ENCODE results near the gene PNPLA2.
A peak's percentile ranks its signal among the peaks of the same experiment; 100 is the strongest.

The PNPLA2 gene

GRCh38 chr11:831118-831864, 12.6 kb downstream of the PNPLA2 start:
- Histone ChIP-seq H3K9ac (no peak overlapping the region), H3K4me1 (ENCODE audit: low read depth, poor library complexity, severe bottlenecking) (peaks cover 60% of the 10 kb centered on the region), H3K4me2 (peak overlapping the region; percentile 69; the same call in 1 of the 2 replicates), H3K27me3 (ENCODE audit: insufficient read depth, low read depth) (peaks cover 35% of the 10 kb centered on the region), H3K36me3 (ENCODE audit: insufficient read depth) (no peaks in the 10 kb centered on the region), H3K4me3 (IDR thresholded peaks at IDR 0.05; ENCODE audit: insufficient read depth, low read depth, low read length) (no peak overlapping the region), H4K20me1 (ENCODE audit: insufficient read depth) (no peaks in the 10 kb centered on the region), H3K27ac (no peak overlapping the region), H2AFZ (ENCODE audit: low read depth) (no peak overlapping the region), H3K79me2 (ENCODE audit: insufficient read depth, low read depth) (no peaks in the 10 kb centered on the region)
- no peak for TF ChIP-seq CTCF (conservative IDR thresholded peaks at IDR 0.05; ENCODE audit: low read depth, low read length)

GRCh38 chr11:831961-832528, 13.3 kb downstream of the PNPLA2 start:
- H3K4me3 ChIP-seq (IDR thresholded peaks at IDR 0.05; ENCODE audit: insufficient read depth, low read depth, low read length), result no peak overlapping the region
- H3K79me2 ChIP-seq (ENCODE audit: insufficient read depth, low read depth), result no peaks in the 10 kb centered on the region

GRCh38 chr11:832529-833113, 13.9 kb downstream of the PNPLA2 start, which contains the start of gene CD151:
TSS of gene CD151 (plus strand) at chr11:832952. CDS start at chr11:836070, 3,118 bp downstream.
- no peaks in the 10 kb centered on the region for H3K36me3 ChIP-seq (ENCODE audit: insufficient read depth)
- H3K79me2 ChIP-seq (ENCODE audit: insufficient read depth, low read depth), result no peaks in the 10 kb centered on the region
- H3K4me3 ChIP-seq (IDR thresholded peaks at IDR 0.05; ENCODE audit: insufficient read depth, low read depth, low read length), result no peak within 1 kb of the TSS
- no peak within 1 kb of the TSS for H3K27ac ChIP-seq
- peak within 1 kb of the TSS; percentile 26; the same call in 1 of the 2 replicates for H2AFZ ChIP-seq (ENCODE audit: low read depth)
- no peak for TF ChIP-seq CTCF (conservative IDR thresholded peaks at IDR 0.05; ENCODE audit: low read depth, low read length)
- H4K20me1 ChIP-seq (ENCODE audit: insufficient read depth), result no peaks in the 10 kb centered on the region
- peak within 1 kb of the TSS; percentile 49; the same call in 1 of the 2 replicates for H3K9ac ChIP-seq
- peak within 1 kb of the TSS; percentile 68 for H3K4me2 ChIP-seq
- H3K27me3 ChIP-seq (ENCODE audit: insufficient read depth, low read depth), result peaks cover 35% of the 10 kb centered on the region
- H3K4me1 ChIP-seq (ENCODE audit: low read depth, poor library complexity, severe bottlenecking), result peaks cover 51% of the 10 kb centered on the region

More at GRCh38 chr11:831961-832528, 13.3 kb downstream of the PNPLA2 start:
- peaks cover 35% of the 10 kb centered on the region for H3K27me3 ChIP-seq (ENCODE audit: insufficient read depth, low read depth)
- TF ChIP-seq CTCF (conservative IDR thresholded peaks at IDR 0.05; ENCODE audit: low read depth, low read length), result no peak
- H3K4me2 ChIP-seq, result peak overlapping the region; percentile 66; the same call in 1 of the 2 replicates
- H3K27ac ChIP-seq, result no peak overlapping the region
- H3K4me1 ChIP-seq (ENCODE audit: low read depth, poor library complexity, severe bottlenecking), result peaks cover 54% of the 10 kb centered on the region
- no peaks in the 10 kb centered on the region for H4K20me1 ChIP-seq (ENCODE audit: insufficient read depth)
- H3K36me3 ChIP-seq (ENCODE audit: insufficient read depth), result no peaks in the 10 kb centered on the region
- H3K9ac ChIP-seq, result no peak overlapping the region
- H2AFZ ChIP-seq (ENCODE audit: low read depth), result 0 out of 2 replicates have a peak overlapping the region, but pooled peaks have one; percentile 26

GRCh38 chr11:833114-833791, 14.5 kb downstream of the PNPLA2 start:
- H3K9ac ChIP-seq, result peak overlapping the region; percentile 49; the same call in 1 of the 2 replicates
- no peak for TF ChIP-seq CTCF (conservative IDR thresholded peaks at IDR 0.05; ENCODE audit: low read depth, low read length)
- peak overlapping the region; percentile 68 for H3K4me2 ChIP-seq
- H4K20me1 ChIP-seq (ENCODE audit: insufficient read depth), result no peaks in the 10 kb centered on the region
- H3K27ac ChIP-seq, result no peak overlapping the region
- no peak overlapping the region for H3K4me3 ChIP-seq (IDR thresholded peaks at IDR 0.05; ENCODE audit: insufficient read depth, low read depth, low read length)
- H3K79me2 ChIP-seq (ENCODE audit: insufficient read depth, low read depth), result no peaks in the 10 kb centered on the region
- no peak overlapping the region for H2AFZ ChIP-seq (ENCODE audit: low read depth)
- H3K36me3 ChIP-seq (ENCODE audit: insufficient read depth), result no peaks in the 10 kb centered on the region
- H3K27me3 ChIP-seq (ENCODE audit: insufficient read depth, low read depth), result peaks cover 34% of the 10 kb centered on the region
- H3K4me1 ChIP-seq (ENCODE audit: low read depth, poor library complexity, severe bottlenecking), result peaks cover 45% of the 10 kb centered on the region

Measured in KMS-11 (cell line).